ENCODE measurements around the gene NOX3.

NOX3 gene

DNA sequence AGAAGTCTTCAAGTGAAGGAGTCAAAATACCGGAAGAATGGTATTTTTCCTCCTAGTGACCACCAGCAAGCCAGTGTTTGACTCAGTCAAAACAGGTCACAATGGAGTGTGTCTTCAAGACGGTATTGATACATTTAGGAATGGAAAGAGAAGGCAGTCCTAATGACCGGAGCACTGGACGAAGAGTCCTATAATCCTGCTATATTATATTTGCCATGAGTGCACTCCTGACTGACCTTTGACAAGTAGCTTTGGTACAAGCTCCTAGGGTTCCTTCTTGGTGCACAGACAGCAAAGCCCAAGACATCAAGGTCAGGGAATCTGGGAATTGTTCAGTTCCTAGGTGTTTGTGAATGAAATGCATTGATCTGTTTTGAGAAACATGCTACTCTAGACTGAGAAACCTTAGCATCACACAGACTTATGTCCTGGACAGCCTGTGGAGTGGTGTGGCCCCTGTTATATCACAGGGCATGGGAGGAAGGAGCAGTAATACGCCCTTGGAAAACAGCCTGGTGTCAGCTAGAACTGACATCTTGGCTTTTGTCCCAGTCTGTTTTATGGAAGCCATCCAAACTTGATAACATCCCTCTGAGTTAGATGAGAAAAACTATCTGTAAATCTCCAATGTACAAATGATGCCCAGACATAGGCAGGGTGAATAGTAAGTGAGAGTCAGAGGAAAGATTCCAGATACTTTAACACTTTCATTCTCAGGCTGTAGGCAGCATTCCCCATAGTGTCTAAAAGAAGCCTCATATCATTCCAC lies 18.5 kb downstream of the NOX3 start:
- no peak for DNase-seq (ENCODE audit: extremely low read depth in 1 of 2, low read depth in 1 of 2)

DNA sequence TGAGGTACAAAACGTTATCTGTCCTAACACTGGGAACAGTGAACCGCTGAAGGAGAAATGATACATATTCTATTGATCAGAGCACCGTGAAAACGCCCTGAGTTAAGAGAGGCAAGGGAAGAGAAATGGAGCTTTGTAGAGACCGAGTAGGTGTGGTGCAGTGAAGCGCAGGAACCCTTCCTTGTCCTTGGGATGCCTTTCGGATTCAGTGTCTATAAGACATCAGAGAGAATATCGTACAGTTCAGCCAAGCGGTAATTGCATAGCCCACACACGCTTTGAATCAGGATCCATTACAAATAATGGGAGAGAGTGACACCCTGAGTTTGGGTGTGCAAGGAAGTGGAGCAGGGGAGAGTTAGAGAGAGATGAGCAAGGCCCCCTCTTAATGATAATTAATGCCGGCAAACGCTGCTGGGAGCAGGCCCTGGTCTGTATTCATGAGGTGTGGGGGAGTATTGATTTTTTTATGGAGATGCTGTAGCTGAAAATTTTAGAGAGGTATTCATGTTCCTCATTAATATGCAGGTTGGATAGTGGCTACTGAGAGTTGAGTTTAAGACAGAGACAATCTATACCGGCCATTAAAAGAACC lies 20.7 kb downstream of the NOX3 start:
- DNase-seq (ENCODE audit: extremely low read depth in 1 of 2, low read depth in 1 of 2) = no peak

DNA sequence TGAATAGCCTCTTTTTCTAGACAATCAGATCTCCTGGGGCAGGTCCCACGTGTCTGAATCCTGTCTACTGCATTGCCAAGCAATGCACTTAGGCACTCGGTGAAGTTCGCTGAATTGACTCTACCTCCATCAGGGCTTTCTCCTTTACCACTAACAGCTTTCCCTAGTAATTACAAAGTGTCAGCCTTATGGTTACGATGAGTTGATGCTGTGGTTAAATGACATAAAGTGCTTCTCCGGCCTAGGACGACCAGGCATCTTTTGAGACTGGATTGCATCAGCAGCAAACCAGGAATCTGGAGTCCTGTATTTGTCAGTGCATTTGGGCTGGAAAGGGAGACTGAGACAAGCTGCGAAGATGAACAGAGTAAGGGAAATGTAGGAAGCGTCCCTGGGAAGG lies 21.5 kb downstream of the NOX3 start:
- DNase-seq (ENCODE audit: extremely low read depth in 1 of 2, low read depth in 1 of 2) = no peak

- no peak for DNase-seq (ENCODE audit: extremely low read depth in 1 of 2, low read depth in 1 of 2)
Measured at GRCh38 chr6:155432293-155432692, 23.3 kb downstream of the NOX3 start.

- DNase-seq (ENCODE audit: extremely low read depth in 1 of 2, low read depth in 1 of 2) = no peak
Measured at GRCh38 chr6:155429321-155429893, 26.2 kb downstream of the NOX3 start.

DNA sequence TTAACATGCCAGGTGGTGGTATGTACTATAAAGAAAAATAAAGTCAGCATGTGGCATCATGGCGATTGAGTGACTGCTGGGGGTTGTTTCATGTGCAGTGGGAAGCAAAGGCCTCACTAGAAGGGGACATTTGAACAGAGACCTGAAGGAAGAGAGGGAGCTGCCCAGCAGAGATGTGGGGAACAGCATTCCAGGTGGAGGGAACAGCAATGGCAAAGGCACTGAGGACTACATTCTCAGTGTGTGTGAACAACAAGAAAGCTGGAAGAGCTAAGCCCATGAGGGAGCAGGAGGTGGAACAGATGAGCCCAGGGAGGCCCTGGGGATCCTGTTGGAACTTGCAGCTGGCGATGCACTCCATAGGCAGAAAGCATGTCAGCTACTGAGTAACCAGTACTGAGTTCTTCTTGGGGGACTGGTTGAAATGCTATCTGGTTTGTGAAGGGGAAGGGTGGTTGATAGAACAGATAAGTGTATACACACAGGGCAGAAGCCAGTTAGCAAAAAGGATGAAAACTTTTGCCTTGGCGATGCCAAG lies 29.2 kb downstream of the NOX3 start:
- no peak for DNase-seq (ENCODE audit: extremely low read depth in 1 of 2, low read depth in 1 of 2)

- DNase-seq (ENCODE audit: extremely low read depth in 1 of 2, low read depth in 1 of 2) = no peak
Measured at GRCh38 chr6:155424181-155424580, 31.5 kb downstream of the NOX3 start.

DNA sequence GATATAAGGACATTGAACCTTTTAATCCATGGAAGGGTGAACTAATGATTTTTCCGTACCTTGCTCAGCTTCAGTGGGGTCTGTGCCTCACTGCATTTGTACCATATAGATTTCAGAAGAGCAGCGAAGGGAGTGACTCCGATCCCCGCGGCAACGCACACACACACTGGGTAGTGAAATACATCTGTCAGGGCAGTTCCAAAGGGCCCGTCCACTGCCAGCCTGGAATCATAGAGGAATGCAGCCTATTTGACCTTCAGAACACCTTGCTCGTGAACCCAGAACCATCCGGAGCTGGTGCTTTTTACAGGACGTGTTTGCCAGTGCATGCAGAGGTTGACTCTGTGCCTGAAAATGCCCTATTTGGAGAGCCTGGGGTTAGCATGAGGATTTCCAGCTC lies 33.0 kb downstream of the NOX3 start:
- DNase-seq (ENCODE audit: extremely low read depth in 1 of 2, low read depth in 1 of 2) = no peak

- DNase-seq (ENCODE audit: extremely low read depth in 1 of 2, low read depth in 1 of 2) = no peak
Measured at GRCh38 chr6:155420492-155420891, 35.1 kb downstream of the NOX3 start.

DNA sequence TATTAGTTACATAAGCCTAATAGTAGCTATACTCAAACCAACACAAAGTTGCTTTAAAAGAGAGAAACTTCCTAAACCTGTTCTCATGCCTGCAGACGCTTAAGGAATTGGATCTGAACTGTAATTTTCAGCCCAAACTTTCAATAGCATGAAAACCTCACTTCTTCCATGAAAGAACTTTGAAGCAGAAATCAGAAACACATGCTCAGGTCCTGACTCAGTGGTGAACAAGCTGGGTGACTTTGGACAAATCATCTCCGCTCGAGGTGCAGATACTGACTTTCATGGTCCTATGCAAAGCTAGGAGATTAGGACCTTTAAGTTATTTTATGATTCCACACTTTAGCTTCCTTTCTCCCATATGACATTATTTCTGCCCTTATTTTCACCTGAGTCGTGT lies 36.5 kb downstream of the NOX3 start:
- DNase-seq (ENCODE audit: extremely low read depth in 1 of 2, low read depth in 1 of 2) = no peak

DNA sequence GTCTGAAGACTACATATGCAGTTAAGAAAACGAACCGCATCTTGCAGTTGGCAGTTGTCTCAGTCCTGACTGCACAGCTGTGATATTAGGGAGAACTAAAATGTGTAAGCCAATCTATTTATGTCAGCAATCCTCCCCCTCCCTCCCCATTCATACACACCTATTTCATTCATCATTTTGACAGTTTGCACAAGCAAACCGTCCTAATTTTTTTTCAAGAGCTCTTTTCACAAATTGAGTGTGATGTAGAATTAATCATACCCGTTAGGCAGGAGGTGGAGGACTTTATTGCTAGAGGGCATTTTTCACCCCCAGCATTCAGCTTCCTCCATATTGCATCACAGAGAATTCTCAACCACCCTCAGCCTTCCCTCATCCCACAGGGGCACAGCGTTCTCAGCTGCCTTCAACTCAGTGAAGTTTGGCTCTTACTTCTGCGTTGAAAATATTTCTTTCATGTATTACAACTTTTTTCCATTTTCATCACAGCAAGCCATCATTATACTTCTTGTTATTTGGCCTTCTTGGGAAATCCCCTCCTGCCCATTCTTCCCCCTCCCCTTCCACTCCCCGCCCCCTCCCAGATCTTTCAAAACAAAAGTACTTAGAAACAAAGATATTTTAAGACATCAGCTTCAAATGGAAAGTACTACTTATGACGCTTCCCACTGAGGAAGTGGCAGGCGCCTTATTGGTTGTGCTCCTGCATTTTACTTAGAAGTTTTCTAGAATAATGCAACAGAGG lies 37.5 kb downstream of the NOX3 start:
- DNase-seq (ENCODE audit: extremely low read depth in 1 of 2, low read depth in 1 of 2) = peak; percentile 12 to 15

DNA sequence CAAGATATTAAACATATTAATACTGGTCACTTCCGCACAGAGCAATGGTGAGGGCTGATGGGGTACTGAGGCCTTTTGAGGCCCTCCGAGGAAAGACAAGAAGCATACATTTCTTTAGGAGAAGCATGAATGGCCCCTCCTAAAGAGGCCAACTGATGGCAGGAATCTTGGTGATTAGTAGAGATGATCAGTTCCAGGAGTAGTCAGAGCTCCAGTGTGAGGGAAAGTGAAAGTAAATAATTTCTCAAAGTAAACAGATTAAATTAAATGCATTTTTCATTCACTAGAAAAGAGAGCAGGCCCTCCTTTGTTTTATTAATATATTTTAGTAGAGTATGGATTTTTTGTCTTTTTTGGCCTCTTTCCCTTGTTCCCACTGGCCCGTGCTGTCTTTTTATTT lies 38.2 kb downstream of the NOX3 start:
- DNase-seq (ENCODE audit: extremely low read depth in 1 of 2, low read depth in 1 of 2) = no peak

DNA sequence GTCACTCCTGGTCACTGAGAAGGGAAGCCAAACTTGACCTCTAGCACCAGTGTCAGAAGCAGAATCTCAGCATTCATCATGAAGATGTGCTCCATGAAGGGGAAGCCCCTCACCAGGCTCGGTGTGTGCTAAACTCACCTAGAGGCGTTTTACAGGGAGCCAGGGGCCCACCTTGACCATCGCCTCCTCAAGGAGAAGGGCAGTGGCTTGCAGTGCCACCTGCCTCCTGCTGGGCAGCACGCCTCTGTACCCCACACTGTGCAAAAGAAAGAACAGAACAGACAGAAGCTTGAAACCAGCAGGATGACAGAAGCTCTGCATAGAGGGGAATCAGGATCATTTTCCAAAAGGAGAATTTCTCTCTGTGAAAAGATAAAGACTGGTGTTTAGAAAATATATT lies 39.7 kb downstream of the NOX3 start:
- DNase-seq (ENCODE audit: extremely low read depth in 1 of 2, low read depth in 1 of 2) = no peak

DNA sequence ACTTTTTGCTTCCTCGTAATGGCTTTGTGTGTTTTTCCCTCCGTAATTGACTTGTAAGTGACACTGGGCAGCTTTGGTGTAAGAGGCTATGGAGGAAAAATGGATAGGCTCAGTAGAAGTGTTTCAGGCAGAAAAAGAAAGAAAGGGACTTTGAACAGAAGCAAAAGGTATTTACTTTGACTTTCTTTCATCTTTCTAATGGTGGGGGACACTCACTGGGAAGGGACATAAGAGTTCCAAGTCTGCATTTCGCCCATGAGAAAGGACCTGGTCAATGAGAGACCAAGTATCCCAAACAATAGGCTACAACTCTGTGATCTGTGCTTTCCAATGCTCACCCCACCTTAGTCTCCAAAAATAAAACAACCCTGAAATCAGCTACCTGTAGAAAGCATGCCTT lies 41.6 kb downstream of the NOX3 start:
- no peak for DNase-seq (ENCODE audit: extremely low read depth in 1 of 2, low read depth in 1 of 2)

DNA sequence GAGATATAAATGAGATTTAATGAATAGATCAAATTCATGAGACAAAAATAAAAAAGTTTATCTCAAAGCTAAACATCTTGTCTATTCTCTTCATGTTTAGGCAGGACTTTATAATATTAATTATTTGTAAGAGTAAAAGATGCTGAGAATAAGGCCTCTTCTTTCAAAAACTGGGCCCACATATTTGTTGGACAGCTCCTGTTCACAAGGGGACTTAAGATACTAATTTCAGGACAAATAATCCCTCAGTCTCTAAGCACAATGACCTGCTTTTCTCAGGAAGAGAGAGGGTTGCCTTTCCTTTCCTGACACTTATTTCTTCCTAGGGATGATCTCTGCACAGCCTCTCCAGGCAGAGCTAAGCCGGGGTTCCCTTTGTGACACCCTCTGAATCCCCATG lies 43.3 kb downstream of the NOX3 start:
- no peak for DNase-seq (ENCODE audit: extremely low read depth in 1 of 2, low read depth in 1 of 2)

- no peak for DNase-seq (ENCODE audit: extremely low read depth in 1 of 2, low read depth in 1 of 2)
Measured at GRCh38 chr6:155411154-155412052, 44.2 kb downstream of the NOX3 start.

DNA sequence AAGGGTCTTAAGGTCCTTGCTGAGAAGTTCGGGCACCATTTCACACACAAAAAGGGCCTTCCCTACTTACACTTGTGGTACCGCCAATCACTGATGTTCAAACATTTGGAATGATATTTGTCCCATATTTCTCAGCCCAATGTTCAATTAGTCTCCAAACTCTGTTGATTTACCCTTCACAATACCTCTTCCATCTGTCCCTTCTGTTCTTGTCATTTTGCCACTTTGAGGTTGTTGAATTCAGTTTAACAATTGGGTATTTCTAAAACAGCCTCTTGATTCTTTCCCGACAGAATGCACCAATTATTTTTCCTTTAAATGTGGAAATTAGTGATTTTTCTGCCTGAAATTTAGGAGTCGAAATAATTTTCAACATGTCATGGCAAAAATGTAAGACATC lies 46.2 kb downstream of the NOX3 start:
- no peak for DNase-seq (ENCODE audit: extremely low read depth in 1 of 2, low read depth in 1 of 2)

GRCh38 chr6:155408981-155409380 lies 46.7 kb downstream of the NOX3 start:
- DNase-seq (ENCODE audit: extremely low read depth in 1 of 2, low read depth in 1 of 2) = no peak

DNA sequence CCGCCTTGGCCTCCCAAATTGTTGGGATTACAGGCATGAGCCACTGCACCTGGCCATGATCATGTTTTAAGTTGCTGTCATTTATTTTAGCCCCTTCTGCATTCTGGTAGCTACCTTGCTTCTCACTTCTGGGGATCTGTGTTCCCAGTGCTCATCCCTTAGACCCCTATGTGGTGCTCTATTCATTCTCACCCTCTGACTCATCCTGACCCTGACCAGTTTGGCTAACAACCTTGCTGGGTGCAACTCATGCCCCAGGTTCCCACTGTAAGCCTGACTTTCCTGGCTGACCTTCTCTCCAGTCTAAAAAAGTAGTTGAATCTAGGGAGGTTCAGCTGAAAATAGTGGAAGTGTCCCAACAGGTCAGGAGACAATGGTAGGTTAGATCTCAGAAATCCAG lies 47.4 kb downstream of the NOX3 start:
- no peak for DNase-seq (ENCODE audit: extremely low read depth in 1 of 2, low read depth in 1 of 2)

GRCh38 chr6:155406801-155407200 lies 48.8 kb downstream of the NOX3 start:
- DNase-seq (ENCODE audit: extremely low read depth in 1 of 2, low read depth in 1 of 2) = no peak

GRCh38 chr6:155404937-155405336 lies 50.7 kb downstream of the NOX3 start:
- DNase-seq (ENCODE audit: extremely low read depth in 1 of 2, low read depth in 1 of 2) = no peak

Data from activated CD8-positive, alpha-beta memory T cell treated with anti-CD3 and anti-CD28 coated beads for 1 hour (primary cell).